HS-27A (cell line): ENCODE results near the gene BCAM.
"Not testable (repeated sequence)": the region's sequence is repeated elsewhere in the genome, so short reads cannot be mapped to it uniquely, and the experiment has no call there.

Experiments
- DNase-seq: peaks from one replicate; pipeline ENCODE4 v3.0.0-alpha.2; 2012; ENCODE audit warnings: low read depth, missing footprints

BCAM gene

DNA sequence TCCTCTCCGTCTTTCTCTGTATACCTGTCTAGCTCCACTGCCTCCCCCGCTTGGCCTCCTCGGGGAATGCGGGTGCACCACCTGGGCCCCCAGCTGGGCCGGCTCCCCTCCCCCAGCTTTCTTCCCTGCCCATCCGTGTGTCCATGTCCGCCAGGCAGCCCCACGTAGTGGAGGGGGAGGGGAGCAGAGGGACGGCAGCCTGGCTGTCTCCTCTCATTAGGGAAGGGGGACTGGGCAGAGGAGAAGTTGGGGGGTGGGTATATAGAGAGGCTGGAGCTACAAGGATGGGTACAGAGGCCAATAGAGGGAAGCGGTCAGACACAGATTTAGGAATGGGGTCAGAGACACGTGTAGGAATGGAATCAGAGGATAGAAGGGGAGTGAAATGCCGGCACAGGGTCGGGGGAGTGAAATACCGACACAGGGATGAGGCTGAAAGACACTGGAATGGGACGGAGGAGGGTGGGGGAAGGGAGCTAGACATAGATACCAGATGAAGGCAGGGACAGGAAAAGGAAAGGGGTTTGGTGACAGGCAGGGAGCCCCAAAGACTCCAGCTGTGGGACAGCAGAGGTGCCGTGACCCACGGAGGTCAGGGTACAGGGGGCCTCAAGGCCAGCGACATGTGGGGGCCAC lies 40.0 kb downstream of the BCAM start:
- no peak for DNase-seq

GRCh38 chr19:44850641-44851109 lies 41.8 kb downstream of the BCAM start:
- no peak for DNase-seq

- DNase-seq = no peak
Observed at GRCh38 chr19:44851427-44851826, 42.5 kb downstream of the BCAM start.

- DNase-seq = no peak
Observed at GRCh38 chr19:44855606-44856005, 46.7 kb downstream of the BCAM start.

DNA sequence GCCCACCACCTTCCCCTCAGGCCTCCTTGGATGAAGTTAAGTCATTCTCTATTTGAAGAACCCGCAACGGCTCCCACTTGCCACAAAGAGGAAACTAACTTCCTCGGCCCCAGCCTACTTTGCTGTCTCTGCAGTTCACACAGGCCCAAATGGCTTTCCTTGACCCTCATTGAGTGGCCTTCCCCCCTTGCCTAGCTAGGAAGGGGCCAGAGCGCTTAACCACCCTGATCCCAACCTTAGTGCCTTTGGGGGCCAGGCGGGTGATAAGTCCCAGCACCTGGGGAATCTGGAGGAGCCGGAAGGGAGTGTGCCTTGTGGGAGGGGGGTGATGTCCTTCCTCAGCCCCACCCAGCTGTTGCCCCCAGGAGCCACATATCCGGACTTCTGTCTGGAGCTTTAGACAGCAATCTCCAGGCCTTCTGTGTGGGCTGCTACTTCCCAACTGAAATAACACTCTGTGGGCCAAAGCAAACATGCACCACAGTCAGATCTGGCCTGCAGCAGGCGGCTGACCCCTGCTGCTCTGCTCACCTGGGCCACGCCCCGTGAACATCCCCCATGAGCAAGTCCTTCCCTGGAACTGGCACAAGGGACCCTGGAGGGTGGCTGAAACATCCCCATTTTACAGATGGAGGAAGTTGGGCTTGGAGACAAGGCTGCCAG lies 47.6 kb downstream of the BCAM start:
- DNase-seq = no peak

DNA sequence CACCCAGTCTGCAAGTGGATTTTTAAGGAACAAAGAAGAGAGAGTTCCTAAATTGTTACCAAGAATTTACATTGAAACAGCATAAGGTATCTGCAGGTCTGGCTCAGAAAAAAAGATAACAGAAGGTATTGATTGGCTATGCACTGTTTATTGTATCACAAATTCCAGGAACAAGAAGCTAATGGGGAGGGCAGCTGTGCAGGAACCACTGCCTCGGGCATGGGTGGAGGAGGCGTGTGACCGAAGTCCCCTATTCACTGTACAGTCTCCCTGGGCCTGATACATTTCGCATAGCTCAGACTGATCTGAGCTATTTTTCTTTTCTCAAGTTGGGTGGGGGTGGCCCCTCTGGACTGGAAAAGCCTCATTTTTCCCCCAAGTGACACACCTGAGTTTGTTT lies 48.9 kb downstream of the BCAM start:
- no peak for DNase-seq

GRCh38 chr19:44861576-44861975 lies 52.7 kb downstream of the BCAM start:
- not testable (repeated sequence) for DNase-seq

DNA sequence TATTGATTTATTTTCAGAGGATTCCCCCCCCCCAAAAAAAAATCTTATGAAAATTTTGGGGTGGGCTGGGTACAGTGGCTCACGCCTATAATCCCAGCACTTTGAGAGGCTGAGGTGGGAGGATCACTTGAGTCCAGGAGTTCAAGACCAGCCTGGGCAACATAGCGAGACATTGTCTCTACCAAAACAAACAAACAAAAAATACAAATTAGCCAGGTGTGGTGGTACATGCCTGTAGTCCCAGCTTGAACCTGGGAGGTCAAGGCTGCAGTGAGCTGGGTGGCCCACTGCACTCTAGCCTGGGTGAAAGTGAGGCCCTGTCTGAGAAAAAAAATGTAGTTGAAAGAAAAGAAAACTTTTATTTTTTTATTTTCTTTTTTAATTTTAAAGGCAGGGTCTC lies 55.1 kb downstream of the BCAM start:
- DNase-seq = no peak

GRCh38 chr19:44865196-44865767 lies 56.4 kb downstream of the BCAM start:
- no peak for DNase-seq

DNA sequence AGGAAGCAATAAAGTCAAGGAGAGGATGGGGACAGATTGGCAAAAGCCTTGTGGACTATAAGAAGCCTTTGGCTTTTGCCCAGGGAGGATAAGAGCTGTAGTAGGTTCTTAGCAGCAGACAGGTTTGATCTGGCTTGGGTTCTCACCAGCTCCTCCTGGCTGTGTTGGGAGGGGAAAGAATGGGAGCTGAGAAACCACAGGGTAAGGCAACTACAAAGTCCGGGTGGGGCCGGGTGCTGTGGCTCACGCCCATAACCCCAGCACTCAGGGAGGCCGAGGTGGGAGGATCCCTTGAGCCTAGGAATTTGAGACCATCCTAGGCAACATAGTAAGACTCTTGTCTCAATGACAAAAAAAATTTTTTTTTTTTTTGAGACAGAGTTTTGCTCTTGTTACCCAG lies 57.8 kb downstream of the BCAM start:
- no peak for DNase-seq

GRCh38 chr19:44867578-44867977 lies 58.7 kb downstream of the BCAM start:
- no peak for DNase-seq

GRCh38 chr19:44869733-44870470 lies 61.0 kb downstream of the BCAM start:
- no peak for DNase-seq
